ENCODE measurements around the gene ACAN.

Gene ACAN

DNA sequence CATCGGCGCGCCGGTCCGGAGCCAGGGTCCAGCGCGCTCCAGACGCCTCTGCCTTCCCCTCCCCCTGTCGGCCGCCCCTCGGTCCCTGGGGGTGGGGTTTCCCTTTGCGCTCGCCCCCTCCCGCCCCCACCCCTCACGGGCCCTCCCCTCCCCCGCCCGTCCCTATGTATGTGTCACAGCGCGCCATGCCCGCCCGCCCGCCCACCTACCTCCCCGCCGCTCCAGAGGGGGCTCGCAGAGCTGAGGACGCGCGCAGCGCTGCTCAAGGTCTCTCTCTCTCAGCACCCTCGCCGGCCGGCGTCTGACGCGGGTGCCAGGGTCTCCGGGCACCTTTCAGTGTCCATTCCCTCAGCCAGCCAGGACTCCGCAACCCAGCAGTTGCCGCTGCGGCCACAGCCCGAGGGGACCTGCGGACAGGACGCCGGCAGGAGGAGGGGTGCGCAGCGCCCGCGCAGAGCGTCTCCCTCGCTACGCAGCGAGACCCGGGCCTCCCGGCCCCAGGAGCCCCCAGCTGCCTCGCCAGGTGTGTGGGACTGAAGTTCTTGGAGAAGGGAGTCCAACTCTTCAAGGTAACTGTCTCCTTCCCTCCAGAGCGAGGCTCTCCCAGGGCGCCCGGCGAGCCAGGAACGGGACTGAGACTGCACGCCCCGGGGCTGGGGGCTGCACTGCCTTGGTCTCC is at the start of gene ACAN:
TSS of gene ACAN (plus strand) at position 196 of the 679 bp plus-strand sequence. CDS start 32,771 bp downstream, outside the sequence.
- DNase-seq (ENCODE audit: low read depth, low spot score): no peak

DNA sequence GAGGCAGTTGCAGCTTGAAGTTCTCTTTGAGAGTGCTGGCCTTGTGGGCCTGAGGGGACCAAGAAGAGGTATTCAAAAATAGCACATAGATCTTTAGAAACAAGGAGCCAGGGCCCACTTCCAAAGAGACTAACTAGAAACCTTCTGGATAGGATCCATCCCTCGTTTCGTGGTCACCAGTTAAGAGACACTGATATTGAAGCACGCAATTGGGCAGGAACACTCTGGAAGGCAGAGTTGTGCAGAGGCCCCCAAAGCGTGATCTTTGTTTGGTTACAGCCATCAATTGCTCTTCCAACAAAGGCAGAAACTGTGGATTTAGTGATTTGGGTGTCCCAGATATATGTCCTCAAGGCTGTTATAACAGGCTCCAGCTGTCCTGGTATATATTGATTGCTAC is 46.7 kb upstream of the ACAN start:
- no peak for DNase-seq (ENCODE audit: low read depth, low spot score)

DNA sequence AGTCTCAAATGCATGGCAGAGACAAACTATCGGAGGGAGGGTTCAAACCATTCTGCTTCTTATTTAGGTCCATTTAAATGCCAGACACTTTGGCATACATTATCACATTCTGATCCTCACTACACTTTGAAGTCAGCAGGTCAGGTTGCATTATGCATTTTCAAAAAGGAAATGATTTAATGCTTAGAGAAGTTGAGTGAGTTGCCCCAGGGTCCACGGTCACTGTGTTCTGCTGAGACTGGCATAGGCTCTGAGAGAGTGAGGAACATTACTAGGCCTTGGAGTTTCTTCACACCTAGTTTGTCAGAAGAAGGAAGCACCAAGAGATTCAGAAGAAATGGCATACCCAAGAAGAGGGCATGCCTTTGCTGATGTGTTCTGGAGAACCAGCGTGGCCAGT is 46.3 kb upstream of the ACAN start:
- DNase-seq (ENCODE audit: low read depth, low spot score): no peak

DNA sequence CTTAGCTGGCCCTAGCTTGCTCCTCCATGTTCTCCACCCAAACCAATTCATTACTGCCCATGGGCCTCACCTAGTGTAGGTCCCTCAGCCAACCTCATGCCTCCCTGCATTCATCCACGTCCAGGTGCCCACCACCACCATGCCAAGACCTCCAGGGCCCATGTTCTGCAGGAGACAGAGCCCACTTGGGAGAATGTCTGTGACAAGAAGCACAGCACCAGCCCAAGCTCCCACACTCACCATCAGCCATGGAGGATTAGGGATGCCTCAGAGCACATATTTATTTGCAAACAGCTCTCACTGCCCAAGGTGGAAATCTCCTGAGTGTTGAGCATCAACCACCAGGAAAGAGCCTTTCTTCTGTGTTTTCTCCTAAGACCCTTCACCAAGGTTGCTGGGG is 43.4 kb upstream of the ACAN start:
- DNase-seq (ENCODE audit: low read depth, low spot score): no peak

DNA sequence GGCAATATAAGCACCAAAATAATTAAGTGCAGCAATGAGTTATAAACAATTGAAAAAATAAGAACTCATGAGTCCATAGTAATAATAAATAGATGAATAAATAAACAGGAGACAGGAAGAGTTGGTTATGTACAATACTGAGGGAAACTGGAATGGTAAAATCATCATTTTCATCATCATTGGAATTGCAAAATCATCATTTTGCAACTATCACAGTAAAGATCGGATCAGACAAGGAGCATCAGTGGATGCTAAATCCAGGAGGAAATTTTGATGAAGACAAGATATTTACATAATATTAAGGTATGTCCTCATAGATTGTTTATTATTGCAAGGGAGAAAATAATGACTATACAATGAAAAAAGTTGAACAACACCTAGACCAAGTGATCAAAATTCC is 38.8 kb upstream of the ACAN start:
- no peak for DNase-seq (ENCODE audit: low read depth, low spot score)

DNA sequence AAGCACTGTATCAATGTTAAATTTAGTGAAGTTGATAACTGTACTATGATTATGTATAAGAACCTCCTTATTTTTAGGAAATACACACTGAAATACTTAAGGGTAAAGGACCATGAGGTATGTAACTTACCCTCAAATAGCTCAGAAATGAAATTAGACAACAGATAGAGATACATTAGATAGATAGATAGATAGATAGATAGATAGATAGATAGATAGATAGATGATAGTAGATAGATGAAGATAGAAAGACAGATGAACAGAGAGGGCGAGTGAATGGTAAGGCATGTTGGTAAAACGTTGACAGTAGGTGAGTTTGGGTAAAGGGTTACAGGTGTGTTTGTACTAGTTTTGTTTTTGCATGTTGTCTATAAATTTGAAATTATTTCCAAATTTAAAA is 38.0 kb upstream of the ACAN start:
- DNase-seq (ENCODE audit: low read depth, low spot score): no peak

DNA sequence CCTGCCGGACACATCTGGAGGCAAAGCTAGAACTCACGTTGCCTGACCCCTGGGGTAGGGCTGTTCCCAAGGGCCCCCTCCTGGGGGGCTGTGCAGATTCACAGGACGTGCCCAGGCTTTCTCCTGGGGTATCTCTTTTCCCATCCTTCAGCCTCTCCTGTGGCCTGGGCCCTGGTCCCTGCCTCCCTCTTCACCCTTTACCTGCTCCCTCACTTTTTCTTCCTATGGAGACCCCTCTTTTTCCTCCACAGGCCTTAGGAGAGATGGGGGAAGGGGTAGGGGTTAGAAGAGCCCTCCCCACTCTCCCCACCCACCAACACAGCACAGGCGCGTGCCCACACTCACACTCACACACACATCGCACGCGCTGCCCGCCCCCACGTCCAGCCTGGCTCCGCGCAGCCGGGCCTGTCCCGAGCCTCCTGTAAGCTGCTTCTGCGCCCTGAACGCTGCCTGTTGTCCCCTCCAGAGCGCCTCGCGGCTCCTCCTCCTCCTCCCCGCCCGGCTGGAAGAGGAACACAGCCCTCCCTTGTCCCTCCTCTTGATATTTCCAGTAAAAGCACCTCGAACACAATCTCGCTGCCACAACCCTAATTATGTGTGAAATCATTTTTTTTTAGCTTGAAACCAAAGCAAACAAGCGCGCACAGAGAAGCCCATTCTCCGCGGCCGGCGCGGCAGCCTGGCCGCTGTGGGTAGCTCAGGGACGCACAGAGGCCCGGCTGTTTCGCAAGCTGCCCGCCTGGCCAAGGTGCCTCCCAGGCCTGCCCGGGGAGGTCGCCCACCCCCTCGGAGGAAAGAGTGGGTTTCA is 33.9 kb upstream of the ACAN start:
- no peak for DNase-seq (ENCODE audit: low read depth, low spot score)

DNA sequence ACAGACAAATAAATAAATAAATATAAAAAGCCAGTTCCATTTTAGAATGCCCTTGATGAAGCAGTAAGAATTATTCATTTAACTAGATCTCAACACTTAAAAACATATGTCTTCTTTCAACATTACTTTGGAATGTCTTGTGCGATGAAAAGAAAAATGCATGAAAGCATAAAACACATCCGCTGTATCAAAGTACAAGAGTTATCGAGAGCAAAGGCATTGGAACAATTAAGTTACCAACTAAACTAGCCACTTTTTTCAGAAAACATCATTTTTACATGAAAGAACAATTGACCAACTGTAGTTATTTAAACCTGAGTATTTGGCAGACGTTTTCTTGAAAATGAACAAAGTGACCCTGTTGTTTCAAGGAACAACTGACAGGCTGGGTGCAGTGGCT is 27.5 kb upstream of the ACAN start:
- no peak for DNase-seq (ENCODE audit: low read depth, low spot score)

DNA sequence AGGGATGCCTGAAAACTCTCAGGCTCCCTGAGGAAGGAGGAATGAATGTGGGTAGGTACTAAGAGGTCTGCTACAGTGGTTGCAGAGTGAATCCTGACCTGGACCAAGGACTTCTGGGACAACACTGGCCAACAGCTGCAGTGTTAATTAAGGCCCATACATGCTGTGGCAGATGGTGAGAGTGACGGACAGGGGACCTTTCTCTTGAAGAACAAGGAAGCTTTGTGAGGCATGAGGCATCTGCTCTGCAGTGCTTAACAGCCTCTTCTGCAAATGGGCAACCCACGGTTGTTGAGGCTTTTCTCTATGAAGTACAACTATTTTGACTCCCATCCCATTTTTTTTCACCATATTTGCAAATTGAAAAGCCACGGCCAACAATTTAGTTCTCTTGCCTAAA is 26.6 kb upstream of the ACAN start:
- DNase-seq (ENCODE audit: low read depth, low spot score): no peak

DNA sequence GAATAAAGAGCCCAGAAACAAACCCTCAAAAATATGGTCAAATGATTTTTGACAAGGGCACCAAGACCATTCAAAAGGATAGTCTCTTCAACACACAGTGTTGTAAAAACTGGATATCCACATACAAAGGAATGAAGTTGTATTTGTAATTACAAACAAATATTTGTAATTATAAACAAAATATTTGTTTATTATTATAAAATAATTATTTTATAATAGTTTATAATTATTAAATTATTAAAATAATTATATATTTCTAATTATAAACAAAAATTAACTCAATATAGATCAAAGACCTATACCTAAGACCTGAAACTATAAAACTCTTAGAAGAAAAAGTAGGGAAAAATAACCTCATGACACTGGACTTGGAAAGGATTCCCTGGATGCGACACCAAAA is 23.3 kb upstream of the ACAN start:
- DNase-seq (ENCODE audit: low read depth, low spot score): no peak

DNA sequence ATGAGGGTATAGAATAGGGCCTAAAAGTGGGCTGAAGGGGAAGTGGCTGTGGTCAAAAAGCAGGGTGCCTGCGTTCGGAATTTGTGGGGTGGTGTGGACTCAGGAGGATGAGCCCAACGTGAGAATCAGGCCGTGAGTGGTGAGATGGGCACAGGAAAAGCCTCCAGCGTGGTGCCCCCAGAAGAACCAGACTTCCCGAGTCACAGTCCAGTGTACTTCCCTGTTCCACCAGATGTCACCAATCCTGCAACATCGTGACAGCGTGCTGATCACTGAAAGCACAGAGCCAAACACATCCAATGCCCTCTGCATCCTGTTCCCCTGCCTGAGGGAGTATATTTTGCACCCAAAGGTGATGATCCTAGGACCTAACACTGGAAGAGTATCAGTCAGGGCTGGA is 20.8 kb upstream of the ACAN start:
- DNase-seq (ENCODE audit: low read depth, low spot score): no peak

DNA sequence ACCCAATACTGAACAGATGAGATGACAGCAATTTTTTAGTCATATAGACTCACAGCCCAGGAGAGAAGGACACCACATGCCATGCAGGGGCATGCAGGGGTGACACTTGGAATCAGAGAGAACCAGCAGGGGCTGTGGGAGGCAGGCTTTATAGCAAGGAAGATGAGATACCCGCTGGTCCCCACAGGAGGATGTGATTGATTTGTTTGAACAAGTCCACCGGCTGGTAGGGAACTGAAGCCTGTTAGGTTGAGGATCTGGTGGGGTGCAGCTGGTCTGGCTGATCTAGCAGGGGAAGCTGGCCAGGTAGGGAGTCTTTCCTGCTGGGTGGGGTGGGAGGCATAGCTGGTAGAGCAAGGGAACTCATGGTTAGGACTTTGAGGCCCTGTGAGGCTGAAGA is 18.0 kb upstream of the ACAN start:
- no peak for DNase-seq (ENCODE audit: low read depth, low spot score)

DNA sequence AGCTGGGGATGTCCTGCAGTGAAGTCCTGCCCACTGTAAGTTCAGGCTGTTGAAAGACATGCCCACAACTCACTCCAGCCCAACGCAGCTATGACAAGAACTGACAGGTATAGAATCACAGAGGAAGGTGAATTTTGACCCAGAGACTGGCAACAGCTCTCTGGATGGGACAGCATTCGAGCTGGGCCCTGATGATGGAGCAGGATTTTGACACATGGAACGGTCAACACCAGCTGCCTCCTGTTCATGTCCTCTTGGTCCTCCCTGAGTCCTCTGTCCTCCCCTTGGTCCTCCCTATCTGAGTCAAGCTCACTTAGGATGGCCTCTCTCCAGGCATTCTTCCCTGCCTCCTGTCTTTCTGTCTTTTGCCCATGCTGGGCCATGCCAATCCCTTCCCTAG is 15.2 kb upstream of the ACAN start:
- DNase-seq (ENCODE audit: low read depth, low spot score): no peak

DNA sequence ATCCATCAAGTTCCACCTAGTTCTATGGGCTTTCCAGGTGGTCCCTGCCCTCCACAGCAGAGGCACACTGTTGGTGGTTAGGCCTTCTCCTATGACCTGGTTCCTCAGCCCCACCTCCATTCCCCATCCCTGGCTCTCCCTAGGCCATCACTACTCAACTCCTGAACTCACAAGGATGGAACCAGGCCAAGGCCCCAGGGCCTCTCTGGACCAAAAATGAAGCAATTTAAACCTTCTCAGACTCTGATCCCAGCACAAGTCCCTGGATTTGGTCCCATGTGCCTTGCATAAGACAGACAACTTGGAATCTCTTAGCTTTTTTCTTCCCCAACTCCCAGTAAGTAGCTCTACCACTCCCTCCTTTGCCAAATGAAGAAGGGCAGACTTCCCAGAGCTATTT is 14.4 kb upstream of the ACAN start:
- no peak for DNase-seq (ENCODE audit: low read depth, low spot score)

DNA sequence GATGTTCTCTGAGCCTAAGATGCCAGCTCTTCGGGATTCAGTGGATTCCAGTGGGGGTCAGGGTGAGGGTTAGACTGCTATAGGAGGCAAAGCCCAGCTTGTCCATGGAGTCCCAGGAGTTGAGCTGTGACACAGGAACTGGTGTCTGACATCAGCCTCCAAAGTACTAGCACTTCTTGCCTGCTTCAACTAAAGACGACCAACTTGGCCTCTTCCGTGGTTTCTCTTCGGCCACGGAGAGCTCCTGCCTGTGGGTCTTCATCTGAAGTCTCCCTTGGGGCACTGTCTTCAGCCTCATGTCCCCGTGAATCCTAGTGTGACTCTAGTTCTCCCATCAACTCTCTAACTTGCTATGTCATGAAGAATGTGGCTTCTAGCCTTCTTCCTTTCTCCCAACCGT is 12.8 kb upstream of the ACAN start:
- no peak for DNase-seq (ENCODE audit: low read depth, low spot score)

DNA sequence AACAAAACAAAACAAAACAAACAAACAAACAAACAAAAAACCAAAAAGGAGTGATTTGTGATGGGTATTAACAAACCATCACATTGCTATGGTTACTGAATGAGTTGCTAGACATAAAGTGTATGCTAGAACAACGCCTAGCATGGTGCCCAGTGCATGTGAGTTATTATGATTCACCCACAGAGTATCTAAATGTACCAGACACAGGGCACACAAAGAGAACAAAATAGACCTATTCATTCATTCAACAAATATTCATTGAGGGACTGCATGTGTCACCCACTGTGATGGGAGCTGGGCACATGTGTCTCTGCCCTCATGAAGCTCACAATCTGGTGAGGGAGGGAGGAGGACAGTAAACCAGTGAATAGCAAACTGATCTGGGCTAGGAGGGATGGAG is 11.6 kb upstream of the ACAN start:
- no peak for DNase-seq (ENCODE audit: low read depth, low spot score)

DNA sequence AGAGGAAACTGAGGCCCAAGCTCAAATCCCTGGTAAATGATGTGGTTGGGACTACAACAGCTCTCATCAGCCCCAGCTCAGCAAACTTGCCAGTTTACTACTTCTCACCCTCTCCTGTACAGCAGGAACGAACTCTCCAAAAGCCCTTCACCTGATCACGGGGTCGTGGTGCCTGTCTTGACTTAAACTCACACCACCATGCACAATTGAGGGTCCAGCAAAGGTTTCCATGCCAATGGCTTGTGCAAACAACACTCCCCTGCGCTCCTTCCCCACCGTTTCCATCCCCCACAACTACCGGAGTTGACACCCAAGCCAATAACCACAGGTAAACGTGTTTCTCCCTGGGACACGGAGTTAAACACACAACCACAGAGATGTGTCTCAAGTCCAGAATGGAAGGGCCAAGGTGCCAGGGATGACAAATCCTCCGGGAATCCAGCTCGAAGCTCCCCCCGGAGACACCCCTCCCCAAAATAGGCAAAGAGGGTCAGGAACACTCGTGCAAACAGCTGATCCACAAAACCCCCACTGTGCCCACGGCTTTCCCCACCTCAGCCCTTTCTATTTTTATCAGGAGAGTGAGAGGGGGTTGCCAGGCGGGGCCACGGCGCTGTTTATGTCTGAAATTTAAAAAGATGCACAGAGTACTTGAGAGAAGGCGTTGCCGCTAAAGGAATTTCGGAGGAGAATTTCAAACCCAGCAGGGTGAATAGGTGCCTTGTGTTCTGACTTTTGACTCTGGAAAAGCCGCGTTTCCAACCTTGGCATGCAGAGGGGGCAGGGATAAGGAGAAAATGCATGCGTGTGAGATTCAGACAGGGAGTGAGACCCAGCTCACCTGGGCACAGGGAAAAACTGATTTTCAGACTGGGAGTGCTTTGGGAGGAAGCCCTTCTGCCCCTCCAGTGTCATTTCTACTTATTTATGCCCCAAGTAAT is 10.6 kb upstream of the ACAN start:
- DNase-seq (ENCODE audit: low read depth, low spot score): no peak

DNA sequence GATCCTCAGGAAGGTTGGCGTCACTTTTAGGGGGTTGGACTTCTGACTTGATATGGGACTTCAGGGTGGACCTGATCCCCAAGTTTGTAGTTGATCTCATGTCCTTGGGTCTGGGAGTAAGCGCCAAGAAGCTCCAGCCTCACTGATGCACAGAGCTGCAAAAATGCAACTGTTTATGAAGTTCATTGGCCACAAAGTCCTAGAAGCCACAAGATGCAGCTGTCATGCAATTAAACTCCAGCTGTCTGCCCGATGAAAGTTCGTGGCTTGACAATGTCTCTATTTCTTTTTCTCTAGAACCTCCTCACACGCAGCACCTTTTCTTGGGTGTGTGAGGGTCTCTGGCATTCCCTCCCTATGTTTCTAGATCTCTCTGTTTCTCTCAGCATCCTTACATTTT is 9.2 kb upstream of the ACAN start:
- no peak for DNase-seq (ENCODE audit: low read depth, low spot score)

DNA sequence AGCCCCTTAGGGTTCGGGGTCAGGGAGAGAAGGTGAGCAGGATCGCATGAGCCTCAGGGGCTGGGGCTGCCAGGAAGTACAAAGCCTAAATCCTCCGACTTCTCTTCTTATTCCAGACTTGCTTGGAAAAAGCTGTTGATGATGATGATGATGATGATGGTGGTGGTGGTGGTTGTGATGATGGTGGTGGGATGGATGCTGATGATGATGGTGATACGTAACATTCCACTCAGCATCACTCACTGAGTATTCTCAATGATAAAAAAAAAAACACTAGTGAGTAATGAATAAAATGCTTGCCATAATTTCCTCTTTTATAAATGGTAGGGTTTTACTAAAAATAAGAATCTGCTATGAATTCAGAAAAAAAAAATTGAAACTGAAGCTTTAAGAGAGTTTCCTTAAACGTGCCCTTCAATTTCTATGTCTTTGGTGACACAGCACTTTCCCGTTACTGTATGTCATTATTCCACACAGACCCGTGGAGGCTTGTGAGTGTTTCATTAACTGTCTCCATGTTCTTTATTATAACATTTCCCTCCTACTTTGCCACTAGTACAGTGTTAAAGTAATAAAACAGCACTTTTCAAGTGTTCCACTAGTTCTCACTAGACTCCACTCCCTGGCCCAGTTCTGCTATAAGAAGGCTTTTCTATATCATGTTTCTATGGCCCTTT is 5.4 kb upstream of the ACAN start:
- DNase-seq (ENCODE audit: low read depth, low spot score): no peak

DNA sequence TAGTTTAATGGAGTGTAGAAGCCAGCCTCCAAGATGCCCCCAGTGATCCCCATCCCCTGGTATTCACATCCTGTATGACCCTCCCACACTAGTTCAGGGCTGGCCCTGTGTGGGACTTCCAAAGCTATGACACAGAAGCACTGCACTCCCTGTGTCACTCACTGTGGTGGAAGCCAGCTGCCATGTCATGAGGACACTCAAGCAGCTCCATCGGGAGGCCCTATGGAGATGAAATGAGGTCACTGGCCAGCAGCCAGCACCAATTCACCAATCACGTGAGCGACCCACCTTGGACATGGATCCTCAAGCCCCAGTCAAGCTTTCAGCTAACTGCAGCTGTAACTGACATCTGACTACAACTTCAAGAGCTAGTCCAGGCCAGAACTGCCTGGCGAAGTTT is 3.9 kb upstream of the ACAN start:
- DNase-seq (ENCODE audit: low read depth, low spot score): no peak

DNA sequence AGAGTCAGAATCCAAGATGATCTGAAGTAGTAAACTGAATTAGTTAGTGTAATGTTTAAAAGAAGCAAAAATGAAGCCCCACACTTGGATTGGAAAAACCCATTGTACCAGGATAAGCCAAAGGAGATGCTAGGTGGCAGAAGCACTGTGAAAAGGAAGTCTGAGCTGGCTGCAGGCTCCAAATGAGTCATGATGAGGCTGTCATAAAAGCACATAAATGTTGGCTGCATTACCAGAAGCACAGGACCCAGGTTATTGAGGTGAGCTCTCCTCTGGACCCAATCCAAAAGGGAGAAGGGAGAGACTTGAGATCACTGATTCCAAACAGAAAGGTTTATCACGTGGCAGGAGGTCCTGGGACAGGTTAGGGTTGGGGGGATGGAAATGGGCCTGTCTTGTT is 3.2 kb upstream of the ACAN start:
- DNase-seq (ENCODE audit: low read depth, low spot score): no peak

DNA sequence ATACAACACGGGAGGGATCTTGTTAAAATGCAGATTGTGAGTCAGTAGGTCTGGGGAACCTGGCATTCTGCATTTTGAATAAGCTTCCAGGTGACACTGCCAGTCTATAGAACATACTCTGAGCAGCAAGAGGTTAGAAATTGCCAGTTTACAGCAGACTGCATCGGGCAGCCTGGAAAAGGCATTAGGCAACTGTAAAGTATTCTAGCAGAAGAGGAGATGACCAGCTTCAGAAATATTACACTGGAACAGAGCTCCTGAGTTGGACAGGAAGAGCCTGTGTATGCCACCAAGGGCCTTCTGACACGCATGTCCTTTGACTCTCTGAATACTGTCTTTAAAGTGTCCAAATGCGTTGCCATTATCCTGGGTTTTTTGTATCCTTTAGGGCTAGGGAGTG is 2.5 kb upstream of the ACAN start:
- no peak for DNase-seq (ENCODE audit: low read depth, low spot score)

Measured in activated naive CD8-positive, alpha-beta T cell treated with anti-CD3 and anti-CD28 coated beads, Interleukin-2, amount 50 U/mL, for 16 hours (primary cell).